Osteoblast (primary cell): Measurements from ENCODE around the gene NAPEPLD. TPM values are rescaled to one million over a fixed set of nuclear protein-coding genes. Genes with fewer than 3 reads are reported as not detected.
A peak's percentile ranks its signal among the peaks of the same experiment; 100 is the strongest.
"Not testable (repeated sequence)": the region's sequence is repeated elsewhere in the genome, so short reads cannot be mapped to it uniquely, and the experiment has no call there.

ENCODE experiments used
- DNase-seq: peaks from one replicate; pipeline ENCODE4 v3.0.0; 2011; ENCODE audit warnings: low spot score, mixed read lengths; ENCODE audit not compliant: insufficient read length; ENCODE audit errors: missing footprints
- H2AFZ ChIP-seq: 2 replicates; pipeline ENCODE4 v1.6.0; 2011; ENCODE audit warnings: mild to moderate bottlenecking, low read length
- H3K27ac ChIP-seq: 2 replicates; pipeline ENCODE4 v1.5.1; 2011; ENCODE audit warnings: mild to moderate bottlenecking, low read depth, low read length, moderate library complexity
- H3K27me3 ChIP-seq: 2 replicates; pipeline ENCODE4 v1.6.0; 2012; ENCODE audit warnings: mild to moderate bottlenecking, control low read depth, inconsistent platforms, low read length, moderate library complexity; ENCODE audit not compliant: insufficient read depth
- H3K36me3 ChIP-seq: 2 replicates; pipeline ENCODE4 v1.5.1; 2011; ENCODE audit warnings: mild to moderate bottlenecking, low read length, control low read depth, moderate library complexity; ENCODE audit not compliant: insufficient read depth
- H3K4me1 ChIP-seq: 2 replicates; pipeline ENCODE4 v1.5.1; 2011; ENCODE audit warnings: mild to moderate bottlenecking, low read length, control low read depth, moderate library complexity; ENCODE audit not compliant: insufficient read depth
- H3K4me2 ChIP-seq: 2 replicates; pipeline ENCODE4 v1.6.0; 2011; ENCODE audit warnings: mild to moderate bottlenecking, low read length; ENCODE audit not compliant: insufficient read depth
- H3K4me3 ChIP-seq: fragments of 200-600 bp; sonication (generic); 3 replicates; pipeline ENCODE4 v1.5.1; 2012; ENCODE audit warnings: mild to moderate bottlenecking, low read length, inconsistent platforms; ENCODE audit not compliant: insufficient read depth
- H3K79me2 ChIP-seq: 2 replicates; pipeline ENCODE4 v1.6.0; 2012; ENCODE audit warnings: mild to moderate bottlenecking, low read length, control low read depth, inconsistent platforms; ENCODE audit not compliant: insufficient read depth
- H3K9me3 ChIP-seq: 2 replicates; pipeline ENCODE4 v1.5.1; 2011; ENCODE audit warnings: low read depth, low read length, control low read depth
- H4K20me1 ChIP-seq: 2 replicates; pipeline ENCODE4 v1.6.0; 2012; ENCODE audit warnings: mild to moderate bottlenecking, low read length, control low read depth; ENCODE audit not compliant: insufficient read depth
- total RNA-seq: library from RNA; depleted of rRNA; stranded (reverse); fragments of >200 nt; gene quantifications from 2 replicates; pipeline ENCODE4 v1.2.3, GENCODE V29; 2012
- TF ChIP-seq, protein P1 (sequence below): IDR thresholded peaks from 2 replicates; pipeline ENCODE4 v1.5.1; 2011; ENCODE audit warnings: mild to moderate bottlenecking, low read depth, low read length, moderate library complexity; ENCODE audit errors: extremely low read depth

The NAPEPLD gene
- total RNA-seq, 1 donor: 10.1 TPM

DNA sequence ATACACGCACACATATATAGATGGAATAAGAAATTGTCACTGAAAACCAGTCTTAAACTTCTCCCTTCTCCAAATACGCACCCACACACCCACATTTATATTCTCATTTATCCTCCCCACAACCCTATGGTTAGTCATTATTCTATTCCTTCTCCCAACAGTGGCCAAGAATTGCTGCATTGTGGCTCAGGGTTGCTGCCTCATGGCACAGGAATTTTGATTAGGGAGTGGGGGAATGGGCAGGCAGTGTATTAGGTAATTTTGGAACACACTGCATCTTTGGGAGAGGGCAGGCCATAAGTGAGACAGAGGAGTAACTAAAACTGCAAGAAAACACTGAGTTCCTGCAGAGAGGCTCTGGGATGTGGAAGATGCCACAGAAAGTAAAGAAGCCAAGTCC is 35.7 kb downstream of the NAPEPLD start:
- TF ChIP-seq, protein P1, sequence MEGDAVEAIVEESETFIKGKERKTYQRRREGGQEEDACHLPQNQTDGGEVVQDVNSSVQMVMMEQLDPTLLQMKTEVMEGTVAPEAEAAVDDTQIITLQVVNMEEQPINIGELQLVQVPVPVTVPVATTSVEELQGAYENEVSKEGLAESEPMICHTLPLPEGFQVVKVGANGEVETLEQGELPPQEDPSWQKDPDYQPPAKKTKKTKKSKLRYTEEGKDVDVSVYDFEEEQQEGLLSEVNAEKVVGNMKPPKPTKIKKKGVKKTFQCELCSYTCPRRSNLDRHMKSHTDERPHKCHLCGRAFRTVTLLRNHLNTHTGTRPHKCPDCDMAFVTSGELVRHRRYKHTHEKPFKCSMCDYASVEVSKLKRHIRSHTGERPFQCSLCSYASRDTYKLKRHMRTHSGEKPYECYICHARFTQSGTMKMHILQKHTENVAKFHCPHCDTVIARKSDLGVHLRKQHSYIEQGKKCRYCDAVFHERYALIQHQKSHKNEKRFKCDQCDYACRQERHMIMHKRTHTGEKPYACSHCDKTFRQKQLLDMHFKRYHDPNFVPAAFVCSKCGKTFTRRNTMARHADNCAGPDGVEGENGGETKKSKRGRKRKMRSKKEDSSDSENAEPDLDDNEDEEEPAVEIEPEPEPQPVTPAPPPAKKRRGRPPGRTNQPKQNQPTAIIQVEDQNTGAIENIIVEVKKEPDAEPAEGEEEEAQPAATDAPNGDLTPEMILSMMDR: no peak
- no peaks in the 10 kb centered on the region for H3K36me3 ChIP-seq
- peak overlapping the region; percentile 13 for H3K4me3 ChIP-seq
- H3K4me1 ChIP-seq: peaks cover 20% of the 10 kb centered on the region
- peak overlapping the region; percentile 49 for H3K4me2 ChIP-seq
- H3K27me3 ChIP-seq: no peaks in the 10 kb centered on the region
- H4K20me1 ChIP-seq: no peaks in the 10 kb centered on the region
- no peaks in the 10 kb centered on the region for H3K79me2 ChIP-seq
- no peaks in the 10 kb centered on the region for H3K9me3 ChIP-seq
- no peak overlapping the region for H2AFZ ChIP-seq
- peak overlapping the region; percentile 33 for H3K27ac ChIP-seq
- DNase-seq: peak; percentile 31

DNA sequence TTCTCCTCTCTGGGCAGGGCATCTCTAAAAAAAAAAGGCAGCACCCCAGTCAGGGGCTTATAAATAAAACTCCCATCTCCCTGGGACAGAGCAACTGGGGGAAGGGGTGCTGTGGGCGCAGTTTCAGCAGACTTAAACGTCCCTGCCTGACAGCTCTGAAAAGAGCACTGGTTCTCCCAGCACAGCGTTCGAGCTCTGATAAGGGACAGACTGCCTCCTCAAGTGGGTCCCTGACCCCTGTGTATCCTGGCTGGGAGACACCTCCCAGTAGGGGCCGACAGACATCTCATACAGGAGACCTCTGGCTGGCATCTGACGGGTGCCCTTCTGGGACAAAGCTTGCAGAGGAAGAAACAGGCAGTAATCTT is 42.2 kb downstream of the NAPEPLD start:
- H3K27me3 ChIP-seq, H3K4me3 ChIP-seq: not testable (repeated sequence)

DNA sequence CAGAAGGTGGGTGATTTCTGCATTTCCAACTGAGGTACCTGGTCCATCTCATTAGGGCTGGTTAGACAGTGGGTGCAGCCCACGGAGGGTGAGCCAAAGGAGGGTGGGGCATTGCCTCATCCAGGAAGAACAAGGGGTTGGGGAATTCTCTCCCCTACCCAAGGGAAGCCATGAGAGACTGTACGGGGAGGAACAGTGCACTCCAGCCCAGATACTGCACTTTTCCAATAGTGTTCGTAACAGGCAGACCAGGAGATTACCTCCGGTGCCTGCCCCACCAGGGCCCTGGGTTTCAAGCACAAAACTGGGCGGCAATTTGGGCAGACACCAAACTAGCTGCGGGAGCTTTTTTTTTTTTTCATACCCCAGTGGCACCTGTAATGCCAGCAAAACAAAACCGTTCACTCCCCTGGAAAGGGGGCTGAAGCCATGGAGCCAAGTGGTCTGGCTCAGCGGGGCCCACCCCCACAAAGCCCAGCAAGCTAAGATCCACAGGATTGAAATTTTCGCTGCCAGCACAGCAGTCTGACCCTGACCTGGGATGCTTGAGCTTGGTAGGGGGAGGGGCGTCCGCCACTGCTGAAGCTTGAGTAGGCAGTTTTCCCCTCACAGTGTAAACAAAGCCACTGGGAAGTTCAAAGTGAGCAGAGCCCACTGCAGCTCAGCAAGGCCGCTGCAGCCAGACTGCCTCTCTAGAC is 42.7 kb downstream of the NAPEPLD start:
- H3K27me3 ChIP-seq: no peaks in the 10 kb centered on the region
- H3K27ac ChIP-seq: no peak overlapping the region
- H3K79me2 ChIP-seq: no peaks in the 10 kb centered on the region
- no peaks in the 10 kb centered on the region for H3K9me3 ChIP-seq
- H3K4me3 ChIP-seq: no peak overlapping the region
- no peak overlapping the region for H3K4me2 ChIP-seq
- H2AFZ ChIP-seq: no peak overlapping the region
- no peak for DNase-seq
- no peaks in the 10 kb centered on the region for H4K20me1 ChIP-seq
- TF ChIP-seq, protein P1: no peak
- H3K36me3 ChIP-seq: peaks cover 2% of the 10 kb centered on the region
- no peaks in the 10 kb centered on the region for H3K4me1 ChIP-seq

More for the DNA sequence above, 42.2 kb downstream of the NAPEPLD start:
- not testable (repeated sequence) for H3K36me3 ChIP-seq, H4K20me1 ChIP-seq, H3K9me3 ChIP-seq, H3K79me2 ChIP-seq, H3K4me2 ChIP-seq, H2AFZ ChIP-seq, H3K27ac ChIP-seq, DNase-seq, H3K4me1 ChIP-seq

DNA sequence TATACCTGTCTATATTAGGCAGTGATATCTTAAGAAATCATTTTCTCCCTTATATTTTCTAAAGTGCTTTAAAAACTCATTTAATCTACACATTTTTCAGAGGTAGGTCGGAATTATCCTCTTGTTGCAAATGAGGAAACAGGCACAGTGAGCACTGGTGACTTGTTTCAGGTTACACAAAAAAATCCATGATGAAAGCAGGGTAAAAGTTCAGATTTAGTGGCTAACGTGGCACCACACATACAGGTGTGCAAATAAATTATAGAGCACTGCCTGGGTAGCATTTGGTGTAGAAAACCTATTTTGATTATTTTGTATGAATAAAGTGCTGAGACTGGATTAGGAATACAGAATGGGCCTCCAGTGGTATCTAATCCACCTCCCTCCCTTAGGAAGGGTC is 47.4 kb downstream of the NAPEPLD start:
- Histone ChIP-seq H3K4me1 (no peaks in the 10 kb centered on the region), H3K79me2 (no peaks in the 10 kb centered on the region), H3K9me3 (no peaks in the 10 kb centered on the region), H2AFZ (no peak overlapping the region), H3K36me3 (peaks cover 9% of the 10 kb centered on the region), H3K27me3 (no peaks in the 10 kb centered on the region), H3K27ac (no peak overlapping the region), H4K20me1 (no peaks in the 10 kb centered on the region), H3K4me3 (no peak overlapping the region), H3K4me2 (no peak overlapping the region)
- DNase-seq: no peak
- TF ChIP-seq, protein P1: no peak
